GM23338 (cell line): ENCODE results near the gene TM7SF3. TPM values are rescaled to one million over a fixed set of nuclear protein-coding genes. Genes with fewer than 3 reads are reported as not detected.

Source experiments
- ATAC-seq: fragments of 200-7000 bp; cut with Tn5 transposase; 3 replicates; pipeline ENCODE4 v1.9.1; 2020
- DNase-seq: peaks from one replicate; pipeline ENCODE4 v3.0.0-alpha.2; 2015; ENCODE audit warnings: low spot score
- H2AFZ ChIP-seq: fragments of 200-600 bp; sonication (generic); 2 replicates; pipeline ENCODE4 v1.8.0; 2016; ENCODE audit warnings: antibody characterized with exemption, mild to moderate bottlenecking, moderate library complexity
- H3F3A ChIP-seq: fragments of 200-600 bp; sonication (generic); replicated peaks from 2 replicates; pipeline ENCODE4 v1.8.0; 2017; ENCODE audit warnings: antibody characterized with exemption, mixed run types, low read depth
- H3K27ac ChIP-seq: fragments of 200-600 bp; sonication (generic); 2 replicates; pipeline ENCODE4 v1.6.1; 2016; ENCODE audit warnings: low read depth
- H3K27me3 ChIP-seq: fragments of 200-600 bp; sonication (generic); 2 replicates; pipeline ENCODE4 v1.8.0; 2016; ENCODE audit warnings: mild to moderate bottlenecking, mixed run types, moderate library complexity; ENCODE audit not compliant: insufficient read depth
- H3K36me3 ChIP-seq: fragments of 200-600 bp; sonication (generic); 2 replicates; pipeline ENCODE4 v1.8.0; 2016; ENCODE audit warnings: mild to moderate bottlenecking; ENCODE audit not compliant: insufficient read depth
- H3K4me1 ChIP-seq: fragments of 200-600 bp; sonication (generic); 2 replicates; pipeline ENCODE4 v1.8.0; 2016; ENCODE audit warnings: mild to moderate bottlenecking, moderate library complexity; ENCODE audit not compliant: insufficient read depth
- H3K4me2 ChIP-seq: fragments of 200-600 bp; sonication (generic); 2 replicates; pipeline ENCODE4 v1.7.1; 2017; ENCODE audit warnings: mixed run types
- H3K4me3 ChIP-seq: fragments of 200-600 bp; sonication (generic); 2 replicates; pipeline ENCODE4 v1.6.1; 2016; ENCODE audit warnings: mixed run types
- H3K79me2 ChIP-seq: fragments of 200-600 bp; sonication (generic); replicated peaks from 2 replicates; pipeline ENCODE4 v1.8.0; 2017; ENCODE audit warnings: mild to moderate bottlenecking; ENCODE audit not compliant: insufficient read depth
- H3K9me2 ChIP-seq: fragments of 200-600 bp; sonication (generic); 2 replicates; pipeline ENCODE4 v1.8.0; 2017; ENCODE audit not compliant: insufficient read depth
- H4K20me1 ChIP-seq: fragments of 200-600 bp; sonication (generic); replicated peaks from 2 replicates; pipeline ENCODE4 v1.8.0; 2017; ENCODE audit warnings: mild to moderate bottlenecking; ENCODE audit not compliant: insufficient read depth
- H3K27ac Mint-ChIP-seq: 2 replicates; pipeline ENCODE4 v1.8.0; 2020; ENCODE audit warnings: inconsistent platforms, mild to moderate bottlenecking, moderate library complexity, mixed read lengths
- H3K27me3 Mint-ChIP-seq: 3 replicates; pipeline ENCODE4 v1.8.0; 2022; ENCODE audit warnings: low read depth, mild to moderate bottlenecking, moderate library complexity, mixed read lengths, inconsistent platforms; ENCODE audit not compliant: insufficient read depth, poor library complexity
- H3K36me3 Mint-ChIP-seq: 3 replicates; pipeline ENCODE4 v1.8.0; 2021; ENCODE audit warnings: low read depth, mild to moderate bottlenecking, inconsistent platforms, moderate library complexity, mixed read lengths
- H3K4me1 Mint-ChIP-seq: 3 replicates; pipeline ENCODE4 v1.8.0; 2020; ENCODE audit warnings: mild to moderate bottlenecking, inconsistent platforms, mixed read lengths
- H3K4me3 Mint-ChIP-seq: 3 replicates; pipeline ENCODE4 v1.8.0; 2021; ENCODE audit warnings: moderate library complexity, mild to moderate bottlenecking, inconsistent platforms, mixed read lengths
- H3K9me3 Mint-ChIP-seq: 3 replicates; pipeline ENCODE4 v1.8.0; 2020; ENCODE audit warnings: moderate library complexity, mild to moderate bottlenecking, inconsistent platforms, mixed read lengths
- CREB1 ChIP-seq: fragments of 250-450 bp; sonication (Bioruptor Pico); IDR thresholded peaks from 2 replicates; pipeline ENCODE4 v1.5.0; 2020; ENCODE audit warnings: low read depth, mild to moderate bottlenecking, moderate library complexity
- CTCF ChIP-seq, 2 experiments: fragments of 200-600 bp in 1 of 2; sonication (generic) in 1 of 2; conservative IDR thresholded peaks; 2 replicates each; pipeline versions ENCODE4 v1.5.1 to v1.6.1; 2016 to 2017; ENCODE audit warnings: antibody characterized with exemption in 2 of 2, low read depth in 2 of 2, mild to moderate bottlenecking in 2 of 2, moderate library complexity in 1 of 2
- EZH2 ChIP-seq: fragments of 200-600 bp; sonication (generic); IDR thresholded peaks from one replicate; pipeline ENCODE4 v1.8.0; 2017; ENCODE audit warnings: antibody characterized with exemption, mild to moderate bottlenecking, low read depth; ENCODE audit not compliant: unreplicated experiment
- EZH2phosphoT487 ChIP-seq: fragments of 200-600 bp; sonication (generic); IDR thresholded peaks from one replicate; pipeline ENCODE4 v1.8.1; 2018; ENCODE audit warnings: antibody characterized with exemption; ENCODE audit not compliant: unreplicated experiment
- JUNB ChIP-seq: IDR thresholded peaks from one replicate; pipeline ENCODE4 v1.6.1; 2016; ENCODE audit warnings: antibody characterized with exemption; ENCODE audit not compliant: unreplicated experiment
- NANOG ChIP-seq: IDR thresholded peaks from 2 replicates; pipeline ENCODE4 v1.6.1; 2016; ENCODE audit warnings: antibody characterized with exemption, borderline replicate concordance
- POLR2AphosphoS5 ChIP-seq: IDR thresholded peaks from 2 replicates; pipeline ENCODE4 v1.6.1; 2016; ENCODE audit warnings: antibody characterized with exemption, low read depth
- REST ChIP-seq: IDR thresholded peaks from one replicate; pipeline ENCODE4 v1.6.1; 2018; ENCODE audit warnings: antibody characterized with exemption; ENCODE audit not compliant: unreplicated experiment
- STAT1 ChIP-seq: IDR thresholded peaks from one replicate; pipeline ENCODE4 v1.6.1; 2016; ENCODE audit warnings: antibody characterized with exemption; ENCODE audit not compliant: unreplicated experiment
- ZNF114 ChIP-seq: fragments of 250-450 bp; sonication (Bioruptor Pico); IDR thresholded peaks from 2 replicates; pipeline ENCODE4 v1.5.0; 2020; ENCODE audit warnings: mild to moderate bottlenecking, moderate library complexity
- ZNF331 ChIP-seq: fragments of 250-450 bp; sonication (Bioruptor Pico); IDR thresholded peaks from 2 replicates; pipeline ENCODE4 v1.5.0; 2020; ENCODE audit warnings: low read depth, mild to moderate bottlenecking, moderate library complexity
- ZNF462 ChIP-seq: fragments of 250-450 bp; sonication (Bioruptor Pico); IDR thresholded peaks from 2 replicates; pipeline ENCODE4 v1.5.0; 2020; ENCODE audit warnings: mild to moderate bottlenecking, moderate library complexity
- polyA plus RNA-seq: library from polyadenylated mRNA; unstranded; fragments of >200 nt; fragmentation: Nextera tagmentation; extraction: Ambion mirVana; gene quantifications from 2 replicates; pipeline ENCODE4 v1.2.1, GENCODE V29; 2016
- total RNA-seq: library from RNA; depleted of rRNA; stranded (reverse); fragments of >200 nt; shearing (Covaris generic); gene quantifications from 2 replicates; pipeline ENCODE4 v1.2.3, GENCODE V29; 2014
- TF ChIP-seq, protein P1 (sequence below): IDR thresholded peaks from 2 replicates; pipeline ENCODE4 v1.6.1; 2016; ENCODE audit warnings: antibody characterized with exemption

Gene TM7SF3
- total and polyA plus RNA-seq, 2 experiments from 2014 or later = 30.3 to 121 TPM

DNA sequence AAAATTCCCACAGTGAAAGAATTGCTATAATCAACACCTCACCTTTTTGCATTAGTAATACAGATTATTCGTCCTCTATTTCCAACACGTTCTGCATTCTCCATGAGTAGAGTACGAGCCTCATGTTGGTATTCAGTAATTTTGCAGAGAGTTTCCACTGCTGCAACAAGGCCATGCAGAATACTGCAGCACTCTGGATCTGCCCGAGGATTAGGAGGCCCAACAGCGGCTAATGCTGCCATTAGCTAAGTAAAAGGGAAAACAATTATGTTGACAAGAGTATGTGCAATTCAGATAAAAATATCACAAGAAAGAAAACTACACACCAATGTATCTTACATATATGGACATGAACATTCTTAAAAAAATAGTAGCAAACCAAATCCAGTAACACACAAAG, 85.5 kb downstream of the TM7SF3 start:
- Histone ChIP-seq H3F3A (no peaks in the 10 kb centered on the region), H3K4me1 (no peaks in the 10 kb centered on the region), H4K20me1 (no peaks in the 10 kb centered on the region), H3K4me3 (no peak overlapping the region), H3K36me3 (peaks cover 14% of the 10 kb centered on the region), H3K4me2 (no peak overlapping the region), H3K27me3 (no peaks in the 10 kb centered on the region), H3K9me2 (no peaks in the 10 kb centered on the region), H2AFZ (no peak overlapping the region), H3K79me2 (peaks cover 33% of the 10 kb centered on the region), H3K27ac (no peak overlapping the region)
- no peak overlapping the region for H3K27ac Mint-ChIP-seq
- ATAC-seq (no peak), DNase-seq (no peak)
- no peak overlapping the region for H3K4me3 Mint-ChIP-seq
- peaks cover 48% of the 10 kb centered on the region for H3K36me3 Mint-ChIP-seq
- TF ChIP-seq JUNB (no peak), CREB1 (no peak), EZH2 (no peak), POLR2AphosphoS5 (no peak), ZNF331 (CRISPR knock-in tag) (no peak), EZH2phosphoT487 (no peak), ZNF462 (CRISPR knock-in tag) (no peak), NANOG (no peak), CTCF (conservative IDR thresholded peaks at IDR 0.05; ENCODE audit: low read depth in 2 of 2) (no peak), ZNF114 (CRISPR knock-in tag) (no peak), STAT1 (no peak), REST (no peak)
- TF ChIP-seq, protein P1, sequence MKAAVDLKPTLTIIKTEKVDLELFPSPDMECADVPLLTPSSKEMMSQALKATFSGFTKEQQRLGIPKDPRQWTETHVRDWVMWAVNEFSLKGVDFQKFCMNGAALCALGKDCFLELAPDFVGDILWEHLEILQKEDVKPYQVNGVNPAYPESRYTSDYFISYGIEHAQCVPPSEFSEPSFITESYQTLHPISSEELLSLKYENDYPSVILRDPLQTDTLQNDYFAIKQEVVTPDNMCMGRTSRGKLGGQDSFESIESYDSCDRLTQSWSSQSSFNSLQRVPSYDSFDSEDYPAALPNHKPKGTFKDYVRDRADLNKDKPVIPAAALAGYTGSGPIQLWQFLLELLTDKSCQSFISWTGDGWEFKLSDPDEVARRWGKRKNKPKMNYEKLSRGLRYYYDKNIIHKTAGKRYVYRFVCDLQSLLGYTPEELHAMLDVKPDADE = no peak
- no peaks in the 10 kb centered on the region for H3K9me3 Mint-ChIP-seq
- no peaks in the 10 kb centered on the region for H3K4me1 Mint-ChIP-seq
- H3K27me3 Mint-ChIP-seq = no peaks in the 10 kb centered on the region
